HEK293 (cell line): ENCODE measurements around the gene RNPS1.

ENCODE experiments used
- AEBP2 ChIP-seq: fragments of 450-650 bp; formaldehyde crosslinking; IDR thresholded peaks from 2 replicates; pipeline ENCODE4 v1.5.1; 2016; ENCODE audit warnings: missing biosample characterization, missing genetic modification characterization, borderline replicate concordance
- CTCF ChIP-seq: fragments of 450-650 bp; formaldehyde crosslinking; IDR thresholded peaks from 2 replicates; pipeline ENCODE4 v1.5.1; 2016; ENCODE audit warnings: missing biosample characterization, missing genetic modification characterization
- KLF16 ChIP-seq: fragments of 450-650 bp; formaldehyde crosslinking; IDR thresholded peaks from 2 replicates; pipeline ENCODE4 v1.5.1; 2017; ENCODE audit warnings: missing biosample characterization, missing genetic modification characterization
- KLF8 ChIP-seq: fragments of 450-650 bp; formaldehyde crosslinking; IDR thresholded peaks from 2 replicates; pipeline ENCODE4 v1.5.1; 2016; ENCODE audit warnings: missing biosample characterization, missing genetic modification characterization
- KLF9 ChIP-seq: fragments of 450-650 bp; formaldehyde crosslinking; IDR thresholded peaks from 2 replicates; pipeline ENCODE4 v1.5.1; 2016; ENCODE audit warnings: missing biosample characterization, missing genetic modification characterization, low read depth
- MYNN ChIP-seq: fragments of 450-650 bp; formaldehyde crosslinking; IDR thresholded peaks from 2 replicates; pipeline ENCODE4 v1.5.1; 2016; ENCODE audit warnings: missing biosample characterization, missing genetic modification characterization, borderline replicate concordance
- MZF1 ChIP-seq: fragments of 450-650 bp; formaldehyde crosslinking; IDR thresholded peaks from 2 replicates; pipeline ENCODE4 v1.5.1; 2017; ENCODE audit warnings: missing biosample characterization, missing genetic modification characterization, borderline replicate concordance
- OSR2 ChIP-seq: fragments of 450-650 bp; formaldehyde crosslinking; IDR thresholded peaks from 2 replicates; pipeline ENCODE4 v1.5.1; 2016; ENCODE audit warnings: missing biosample characterization, missing genetic modification characterization
- SP3 ChIP-seq: fragments of 450-650 bp; formaldehyde crosslinking; IDR thresholded peaks from 2 replicates; pipeline ENCODE4 v1.5.1; 2016; ENCODE audit warnings: missing biosample characterization, missing genetic modification characterization
- ZFP37 ChIP-seq: fragments of 450-650 bp; formaldehyde crosslinking; IDR thresholded peaks from 2 replicates; pipeline ENCODE4 v1.5.1; 2016; ENCODE audit warnings: missing biosample characterization, missing genetic modification characterization
- ZNF114 ChIP-seq: fragments of 450-650 bp; formaldehyde crosslinking; IDR thresholded peaks from 2 replicates; pipeline ENCODE4 v1.5.0; 2017; ENCODE audit warnings: missing biosample characterization, missing genetic modification characterization
- ZNF133 ChIP-seq: fragments of 450-650 bp; formaldehyde crosslinking; IDR thresholded peaks from 2 replicates; pipeline ENCODE4 v1.5.1; 2016; ENCODE audit warnings: missing biosample characterization, missing genetic modification characterization
- ZNF140 ChIP-seq: fragments of 450-650 bp; formaldehyde crosslinking; IDR thresholded peaks from 2 replicates; pipeline ENCODE4 v1.5.1; 2016; ENCODE audit warnings: missing biosample characterization, missing genetic modification characterization
- ZNF157 ChIP-seq: fragments of 450-650 bp; formaldehyde crosslinking; IDR thresholded peaks from 2 replicates; pipeline ENCODE4 v1.5.1; 2016; ENCODE audit warnings: missing biosample characterization, missing genetic modification characterization
- ZNF18 ChIP-seq: fragments of 450-650 bp; formaldehyde crosslinking; IDR thresholded peaks from 2 replicates; pipeline ENCODE4 v1.5.1; 2016; ENCODE audit warnings: missing biosample characterization, missing genetic modification characterization
- ZNF184 ChIP-seq: fragments of 450-650 bp; IDR thresholded peaks from 2 replicates; pipeline ENCODE4 v1.5.1; 2018; ENCODE audit warnings: missing biosample characterization, mild to moderate bottlenecking, missing genetic modification characterization
- ZNF223 ChIP-seq: fragments of 450-650 bp; formaldehyde crosslinking; IDR thresholded peaks from 2 replicates; pipeline ENCODE4 v1.5.1; 2016; ENCODE audit warnings: missing biosample characterization, missing genetic modification characterization
- ZNF239 ChIP-seq: fragments of 450-650 bp; formaldehyde crosslinking; IDR thresholded peaks from 2 replicates; pipeline ENCODE4 v1.5.1; 2016; ENCODE audit warnings: missing biosample characterization, missing genetic modification characterization
- ZNF248 ChIP-seq: fragments of 450-650 bp; formaldehyde crosslinking; IDR thresholded peaks from 2 replicates; pipeline ENCODE4 v1.5.1; 2017; ENCODE audit warnings: missing biosample characterization, missing genetic modification characterization
- ZNF292 ChIP-seq: fragments of 450-650 bp; formaldehyde crosslinking; IDR thresholded peaks from 2 replicates; pipeline ENCODE4 v1.5.1; 2016; ENCODE audit warnings: low read depth, missing biosample characterization, missing genetic modification characterization, borderline replicate concordance
- ZNF354C ChIP-seq: fragments of 450-650 bp; formaldehyde crosslinking; IDR thresholded peaks from 2 replicates; pipeline ENCODE4 v1.5.1; 2016; ENCODE audit warnings: missing biosample characterization, missing genetic modification characterization, low read depth, borderline replicate concordance
- ZNF362 ChIP-seq: fragments of 450-650 bp; formaldehyde crosslinking; IDR thresholded peaks from 2 replicates; pipeline ENCODE4 v1.5.1; 2016; ENCODE audit warnings: missing biosample characterization, missing genetic modification characterization
- ZNF416 ChIP-seq: fragments of 450-650 bp; formaldehyde crosslinking; IDR thresholded peaks from 2 replicates; pipeline ENCODE4 v1.5.1; 2016; ENCODE audit warnings: missing biosample characterization, missing genetic modification characterization
- ZNF423 ChIP-seq: fragments of 450-650 bp; formaldehyde crosslinking; IDR thresholded peaks from 2 replicates; pipeline ENCODE4 v1.5.1; 2016; ENCODE audit warnings: missing biosample characterization, missing genetic modification characterization
- ZNF488 ChIP-seq: fragments of 450-650 bp; formaldehyde crosslinking; IDR thresholded peaks from 2 replicates; pipeline ENCODE4 v1.5.1; 2016; ENCODE audit warnings: missing biosample characterization, missing genetic modification characterization
- ZNF510 ChIP-seq: fragments of 450-650 bp; formaldehyde crosslinking; IDR thresholded peaks from 2 replicates; pipeline ENCODE4 v1.5.1; 2018; ENCODE audit warnings: mild to moderate bottlenecking, missing genetic modification characterization, missing biosample characterization; ENCODE audit not compliant: insufficient replicate concordance
- ZNF544 ChIP-seq: fragments of 450-650 bp; formaldehyde crosslinking; IDR thresholded peaks from 2 replicates; pipeline ENCODE4 v1.5.0; 2017; ENCODE audit warnings: missing biosample characterization, missing genetic modification characterization
- ZNF580 ChIP-seq: fragments of 450-650 bp; formaldehyde crosslinking; IDR thresholded peaks from 2 replicates; pipeline ENCODE4 v1.5.1; 2016; ENCODE audit warnings: missing biosample characterization, missing genetic modification characterization
- ZNF624 ChIP-seq: fragments of 450-650 bp; formaldehyde crosslinking; IDR thresholded peaks from 2 replicates; pipeline ENCODE4 v1.5.1; 2017; ENCODE audit warnings: missing biosample characterization, missing genetic modification characterization
- ZNF629 ChIP-seq: fragments of 450-650 bp; formaldehyde crosslinking; IDR thresholded peaks from 2 replicates; pipeline ENCODE4 v1.5.1; 2017; ENCODE audit warnings: missing biosample characterization, missing genetic modification characterization
- ZNF677 ChIP-seq: fragments of 450-650 bp; IDR thresholded peaks from 2 replicates; pipeline ENCODE4 v1.5.0; 2018; ENCODE audit warnings: missing biosample characterization, mild to moderate bottlenecking, missing genetic modification characterization, moderate library complexity
- ZNF692 ChIP-seq: fragments of 450-650 bp; formaldehyde crosslinking; IDR thresholded peaks from 2 replicates; pipeline ENCODE4 v1.5.1; 2016; ENCODE audit warnings: missing biosample characterization, missing genetic modification characterization
- ZNF843 ChIP-seq: fragments of 450-650 bp; formaldehyde crosslinking; IDR thresholded peaks from 2 replicates; pipeline ENCODE4 v1.5.1; 2016; ENCODE audit warnings: missing biosample characterization, missing genetic modification characterization

The RNPS1 gene

GRCh38 chr16:2250652-2251295, 17.2 kb downstream of the RNPS1 start (continued):
- TF ChIP-seq CTCF (no peak), MYNN (peak; percentile 9; the same call in 1 of the 2 replicates), ZNF239 (tag by site-specific recombination) (no peak), ZNF248 (tag by site-specific recombination) (no peak), ZNF580 (tag by site-specific recombination) (no peak), MZF1 (tag by site-specific recombination) (no peak), ZNF843 (tag by site-specific recombination) (no peak), ZNF423 (no peak), ZNF133 (tag by site-specific recombination) (no peak), ZNF114 (tag by site-specific recombination) (no peak), SP3 (tag by site-specific recombination) (no peak), ZNF140 (no peak), ZNF354C (tag by site-specific recombination) (no peak), KLF16 (tag by site-specific recombination) (no peak), ZNF223 (tag by site-specific recombination) (0 out of 2 replicates have a peak, but pooled peaks have one; percentile 18), ZNF18 (tag by site-specific recombination) (no peak), ZNF624 (tag by site-specific recombination) (no peak), KLF8 (tag by site-specific recombination) (peak; percentile 21; the same call in 1 of the 2 replicates), OSR2 (tag by site-specific recombination) (no peak), ZNF544 (tag by site-specific recombination) (no peak), ZNF692 (peak; percentile 13; the same call in 1 of the 2 replicates), ZNF362 (tag by site-specific recombination) (no peak), ZNF510 (tag by site-specific recombination) (no peak), ZNF629 (tag by site-specific recombination) (no peak), ZNF416 (tag by site-specific recombination) (no peak), KLF9 (tag by site-specific recombination) (peak; percentile 58; the same call in 1 of the 2 replicates), ZFP37 (tag by site-specific recombination) (no peak), ZNF184 (no peak), ZNF488 (tag by site-specific recombination) (no peak), AEBP2 (tag by site-specific recombination) (no peak), ZNF292 (tag by site-specific recombination) (no peak), ZNF677 (tag by site-specific recombination) (no peak), ZNF157 (tag by site-specific recombination) (no peak)
